ENCODE results near the gene NADSYN1.

DNA sequence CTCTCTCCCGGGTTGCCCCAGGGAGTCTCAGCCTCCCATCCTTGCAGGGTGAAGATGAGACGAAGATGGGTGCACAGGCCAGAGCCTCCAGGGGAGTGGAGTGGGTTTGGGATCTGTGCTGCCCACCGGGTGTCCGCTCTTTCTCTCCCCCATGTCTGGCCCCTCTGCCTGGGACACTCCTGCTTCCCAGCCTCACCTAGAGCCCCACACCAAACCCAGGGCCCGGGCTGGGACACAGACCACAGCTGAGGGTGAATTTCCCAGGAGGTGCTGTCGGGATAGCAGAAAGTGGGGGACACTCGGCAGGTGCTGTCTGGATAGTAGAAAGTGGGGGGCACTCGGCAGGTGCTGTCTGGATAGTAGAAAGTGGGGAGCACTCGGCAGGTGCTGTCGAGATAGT lies 49.0 kb downstream of the NADSYN1 start:
- no peak for TF ChIP-seq CTCF (IDR thresholded peaks at IDR 0.05)
- no peak for TF ChIP-seq POLR2A (IDR thresholded peaks at IDR 0.05)

Data from body of pancreas (tissue), 4 donors.